H7 (cell line): ENCODE measurements around the gene ITGA11. TPM values are rescaled to one million over a fixed set of nuclear protein-coding genes. Genes with fewer than 3 reads are reported as not detected.
A peak's percentile ranks its signal among the peaks of the same experiment; 100 is the strongest.

Source experiments
- DNase-seq: peaks from one replicate; pipeline ENCODE4 v3.0.0; 2012
- H3K27me3 ChIP-seq: 2 replicates; pipeline ENCODE4 v1.6.0; 2011; ENCODE audit warnings: mild to moderate bottlenecking, low read length; ENCODE audit not compliant: control insufficient read depth, insufficient read depth
- H3K36me3 ChIP-seq: replicated peaks from 2 replicates; pipeline ENCODE4 v1.5.1; 2011; ENCODE audit warnings: low read length; ENCODE audit not compliant: control insufficient read depth, insufficient read depth
- H3K4me3 ChIP-seq: 2 replicates; pipeline ENCODE4 v1.5.1; 2011; ENCODE audit warnings: low read depth, mild to moderate bottlenecking, control low read depth, low read length, moderate library complexity; ENCODE audit not compliant: insufficient read depth
- total RNA-seq: library from RNA; depleted of rRNA; stranded (reverse); fragments of >200 nt; shearing (Covaris generic); gene quantifications from 2 replicates; pipeline ENCODE4 v1.2.3, GENCODE V29; 2014

The ITGA11 gene
- total RNA-seq, 1 experiment from 2014 or later = 0.03 TPM

- Histone ChIP-seq H3K4me3 (no peak overlapping the region), H3K27me3 (no peaks in the 10 kb centered on the region), H3K36me3 (no peaks in the 10 kb centered on the region)
- no peak for DNase-seq
These were observed 82.8 kb downstream of the ITGA11 start for GRCh38 chr15:68349151-68349550.

DNA sequence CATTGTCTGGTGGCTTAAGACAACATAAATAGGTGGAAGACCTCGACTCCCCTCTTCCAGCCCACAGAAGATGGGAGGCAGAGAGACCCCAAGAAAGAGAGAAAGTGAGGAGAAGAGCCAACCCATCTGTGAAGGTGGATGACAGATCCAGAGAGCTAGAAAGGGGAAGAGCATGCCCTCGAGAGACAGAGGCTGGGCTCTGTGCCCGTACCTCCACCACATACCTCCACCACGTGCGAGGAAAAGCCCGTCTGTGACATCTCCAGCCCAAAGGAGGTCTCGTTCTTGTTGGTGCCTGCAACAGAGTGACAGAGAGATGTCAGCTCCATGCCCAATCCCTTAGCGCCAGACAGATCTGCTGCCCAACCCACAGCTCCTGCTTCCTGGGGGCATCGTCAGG is 83.4 kb downstream of the ITGA11 start:
- no peak for DNase-seq
- Histone ChIP-seq H3K36me3 (no peaks in the 10 kb centered on the region), H3K27me3 (no peaks in the 10 kb centered on the region), H3K4me3 (no peak overlapping the region)

- Histone ChIP-seq H3K36me3 (no peaks in the 10 kb centered on the region), H3K27me3 (no peaks in the 10 kb centered on the region), H3K4me3 (no peak overlapping the region)
- no peak for DNase-seq
These were observed 83.9 kb downstream of the ITGA11 start for GRCh38 chr15:68348081-68348480.

GRCh38 chr15:68347392-68347791 is 84.6 kb downstream of the ITGA11 start:
- H3K27me3 ChIP-seq = no peaks in the 10 kb centered on the region
- H3K36me3 ChIP-seq = no peaks in the 10 kb centered on the region
- no peak for DNase-seq
- H3K4me3 ChIP-seq = no peak overlapping the region

DNA sequence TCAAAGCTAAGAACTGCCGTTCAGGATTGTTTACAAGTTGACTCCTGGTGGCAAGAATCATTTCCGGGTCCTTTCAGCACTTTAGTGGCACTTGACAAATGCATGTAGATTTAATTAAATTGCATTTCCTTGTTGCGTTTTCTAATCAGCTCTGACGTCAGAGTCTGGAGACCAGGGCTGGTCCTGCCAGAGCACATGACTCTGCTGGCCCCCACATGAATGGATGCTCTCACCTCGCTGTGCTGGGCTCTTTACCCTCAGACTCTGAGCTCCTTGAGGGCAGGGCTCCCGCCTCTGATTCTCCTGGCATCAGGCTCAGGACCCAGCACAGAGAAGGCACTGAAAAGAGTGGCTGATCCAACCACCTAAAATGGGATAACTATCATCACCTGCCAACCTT is 85.0 kb downstream of the ITGA11 start:
- no peak overlapping the region for H3K4me3 ChIP-seq
- DNase-seq = no peak
- H3K27me3 ChIP-seq = no peaks in the 10 kb centered on the region
- H3K36me3 ChIP-seq = no peaks in the 10 kb centered on the region

GRCh38 chr15:68345481-68345880 is 86.5 kb downstream of the ITGA11 start:
- Histone ChIP-seq H3K36me3 (no peaks in the 10 kb centered on the region), H3K27me3 (no peaks in the 10 kb centered on the region), H3K4me3 (no peak overlapping the region)
- DNase-seq = no peak

GRCh38 chr15:68344600-68344999 is 87.4 kb downstream of the ITGA11 start:
- Histone ChIP-seq H3K36me3 (no peaks in the 10 kb centered on the region), H3K27me3 (no peaks in the 10 kb centered on the region), H3K4me3 (no peak overlapping the region)
- no peak for DNase-seq

DNA sequence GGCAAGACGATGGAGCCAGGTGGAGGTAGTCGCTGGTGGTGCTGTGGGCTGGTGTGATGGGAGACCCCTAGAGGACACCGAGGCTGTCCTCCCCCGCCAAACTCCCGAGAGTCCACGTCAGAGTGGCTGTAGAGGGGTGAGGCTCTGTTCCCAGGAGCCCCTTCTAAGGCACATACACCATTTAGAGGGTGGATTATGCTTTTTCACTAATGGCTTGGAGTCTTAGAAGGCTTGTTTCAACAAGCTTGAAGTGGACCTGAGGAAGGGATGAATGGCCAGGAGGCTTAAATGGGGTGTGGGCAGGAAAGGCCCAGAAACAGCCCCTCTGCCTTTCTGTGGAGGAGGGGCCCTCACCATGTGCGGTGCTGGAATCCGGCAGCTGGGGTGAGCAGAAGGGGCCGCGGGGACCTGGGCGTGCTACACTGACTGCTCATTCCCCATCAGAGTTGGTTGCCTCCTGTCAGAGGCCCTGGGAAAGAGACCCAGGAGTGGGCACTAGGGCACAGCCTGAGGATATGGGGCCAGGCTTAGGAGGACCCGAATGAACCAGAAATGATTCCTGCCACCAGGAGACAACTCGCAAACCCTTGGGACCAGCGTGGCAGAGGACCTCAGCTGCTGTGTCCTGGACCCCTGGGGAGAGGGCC is 88.3 kb downstream of the ITGA11 start:
- Histone ChIP-seq H3K4me3 (no peak overlapping the region), H3K36me3 (no peaks in the 10 kb centered on the region), H3K27me3 (no peaks in the 10 kb centered on the region)
- DNase-seq = peak; percentile 73

DNA sequence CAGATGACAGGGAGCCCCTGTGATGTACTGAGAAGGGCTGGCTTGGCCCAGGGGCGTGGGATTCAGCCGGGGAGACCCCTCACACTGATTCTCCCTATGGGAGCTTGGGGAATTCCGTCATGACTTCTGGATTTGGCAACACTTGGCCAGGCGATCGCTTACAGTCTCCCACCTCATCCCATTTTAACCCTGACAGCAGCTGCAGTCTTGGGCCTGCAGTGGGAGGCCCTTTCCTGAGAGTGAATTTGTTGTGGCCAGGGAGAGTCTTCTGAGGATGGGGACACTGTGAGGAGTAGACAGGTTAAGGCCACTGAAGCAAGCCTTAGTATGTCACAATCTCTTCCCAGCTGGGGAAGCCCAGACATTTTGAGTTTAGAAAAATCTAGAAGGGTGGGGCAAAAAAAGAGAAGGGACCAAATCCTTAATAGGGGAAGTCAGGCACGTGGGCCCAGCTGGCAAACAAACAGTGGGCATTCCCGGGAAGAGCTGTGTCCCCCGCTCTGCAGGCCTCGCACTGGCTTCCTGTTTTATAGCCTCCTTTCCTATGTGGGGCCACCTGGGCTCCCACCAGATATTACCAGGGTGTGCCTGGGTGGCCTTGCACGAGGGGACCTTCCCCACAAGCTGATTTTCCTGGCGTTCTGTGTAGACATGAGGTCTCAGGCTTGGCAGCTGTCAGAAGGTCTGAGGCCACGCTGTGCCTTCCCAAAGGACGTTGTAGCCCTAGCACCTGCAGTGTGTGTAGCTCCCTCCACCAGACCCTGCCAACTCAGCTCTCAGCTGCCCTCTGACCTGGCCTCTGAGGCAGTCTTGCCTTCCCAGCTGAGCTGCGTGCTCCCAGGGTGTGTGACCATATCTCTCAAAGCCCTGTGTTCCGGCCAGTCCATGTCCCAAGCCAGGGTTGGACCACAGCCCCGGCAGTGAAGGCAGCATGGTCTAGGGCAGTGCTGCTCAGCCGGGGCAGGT is 89.9 kb downstream of the ITGA11 start:
- no peaks in the 10 kb centered on the region for H3K27me3 ChIP-seq
- H3K36me3 ChIP-seq = no peaks in the 10 kb centered on the region
- H3K4me3 ChIP-seq = no peak overlapping the region
- no peak for DNase-seq

DNA sequence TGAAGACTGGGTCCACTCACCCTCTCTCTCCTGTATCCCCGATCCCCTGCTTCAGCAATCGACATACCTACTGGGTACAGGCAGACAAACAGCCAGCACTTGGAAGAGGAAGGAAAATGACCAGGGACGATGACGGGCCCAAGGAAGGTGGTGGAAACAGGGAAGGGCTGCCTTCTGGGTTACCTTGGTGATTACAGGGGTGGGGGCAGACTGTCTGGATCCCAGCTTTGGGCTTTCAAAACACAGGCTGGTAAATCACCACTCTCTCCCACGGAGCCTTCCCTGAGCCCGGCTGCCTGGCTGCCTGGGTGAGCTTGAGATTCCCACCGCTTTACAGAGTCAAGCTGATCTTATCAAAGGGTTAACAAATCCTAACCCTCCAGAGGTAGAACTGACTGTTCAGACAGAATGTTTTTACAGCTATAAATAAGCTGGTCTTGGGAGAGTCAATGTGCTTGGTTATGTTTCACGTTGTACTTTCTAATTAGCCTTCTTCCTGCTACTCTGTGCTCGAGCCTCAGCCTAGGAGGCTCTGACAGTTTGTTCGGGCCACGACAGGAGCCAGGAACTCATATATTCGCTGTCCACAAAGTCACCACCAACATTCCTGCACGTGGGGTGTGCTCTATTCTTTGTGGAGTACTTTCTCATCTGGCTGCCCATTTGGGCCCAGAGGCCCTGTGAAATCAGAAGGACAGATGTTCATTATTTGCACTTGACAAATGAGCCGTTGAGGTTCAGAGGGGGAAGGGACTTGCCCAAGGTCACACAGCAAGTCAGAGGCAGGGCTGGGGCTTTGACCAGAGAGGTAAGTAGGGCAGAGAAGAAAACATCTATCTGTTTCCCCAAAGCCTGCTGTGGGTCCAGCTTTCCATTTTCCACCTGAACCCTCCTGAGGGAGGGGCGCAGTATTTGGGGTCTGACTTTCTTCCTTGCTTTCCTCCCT is 91.0 kb downstream of the ITGA11 start:
- DNase-seq = no peak
- Histone ChIP-seq H3K36me3 (no peaks in the 10 kb centered on the region), H3K27me3 (no peaks in the 10 kb centered on the region), H3K4me3 (no peak overlapping the region)

DNA sequence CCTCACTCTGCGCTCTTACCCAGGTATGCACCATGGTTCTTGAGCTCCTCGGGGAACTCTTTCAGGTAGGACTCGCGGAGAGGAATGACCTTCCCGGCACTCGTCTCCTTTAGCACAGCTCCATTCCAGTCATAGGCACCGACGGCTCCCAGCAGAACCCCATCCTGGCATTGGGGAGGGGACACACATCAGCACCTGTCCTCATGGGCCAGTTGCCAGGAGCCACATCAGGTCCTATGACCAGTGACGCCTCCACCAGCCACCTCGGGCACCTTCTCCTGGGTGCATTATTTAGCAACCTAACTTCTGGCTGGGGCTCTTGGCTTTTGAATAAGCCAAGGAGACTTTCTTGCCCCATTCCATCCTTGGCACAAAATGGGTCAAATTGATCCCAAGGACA is 92.5 kb downstream of the ITGA11 start:
- no peaks in the 10 kb centered on the region for H3K36me3 ChIP-seq
- no peaks in the 10 kb centered on the region for H3K27me3 ChIP-seq
- no peak for DNase-seq
- H3K4me3 ChIP-seq = no peak overlapping the region

DNA sequence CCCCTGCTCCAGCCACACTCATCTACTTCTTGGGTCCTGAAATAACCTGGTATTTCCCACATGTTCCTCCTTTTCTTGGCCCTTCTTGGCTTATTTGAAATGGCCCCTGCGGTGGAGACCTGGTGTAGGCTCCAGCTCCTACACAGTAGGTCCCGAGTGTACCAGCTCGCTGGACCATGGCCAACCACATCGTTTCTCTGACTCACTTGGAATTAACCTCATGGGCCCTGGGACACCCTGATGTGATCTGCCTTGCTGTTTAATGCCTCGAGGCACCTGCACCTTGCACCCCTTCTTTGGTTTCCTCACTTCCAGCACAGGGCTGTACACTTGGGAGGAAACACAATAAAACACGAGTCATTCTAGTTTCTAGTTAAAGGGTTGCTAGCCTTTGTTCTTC is 94.1 kb downstream of the ITGA11 start:
- no peaks in the 10 kb centered on the region for H3K36me3 ChIP-seq
- no peak for DNase-seq
- no peaks in the 10 kb centered on the region for H3K27me3 ChIP-seq
- H3K4me3 ChIP-seq = no peak overlapping the region

- Histone ChIP-seq H3K4me3 (no peak overlapping the region), H3K27me3 (no peaks in the 10 kb centered on the region), H3K36me3 (no peaks in the 10 kb centered on the region)
- DNase-seq = no peak
These were observed 95.4 kb downstream of the ITGA11 start for GRCh38 chr15:68336516-68336915.

DNA sequence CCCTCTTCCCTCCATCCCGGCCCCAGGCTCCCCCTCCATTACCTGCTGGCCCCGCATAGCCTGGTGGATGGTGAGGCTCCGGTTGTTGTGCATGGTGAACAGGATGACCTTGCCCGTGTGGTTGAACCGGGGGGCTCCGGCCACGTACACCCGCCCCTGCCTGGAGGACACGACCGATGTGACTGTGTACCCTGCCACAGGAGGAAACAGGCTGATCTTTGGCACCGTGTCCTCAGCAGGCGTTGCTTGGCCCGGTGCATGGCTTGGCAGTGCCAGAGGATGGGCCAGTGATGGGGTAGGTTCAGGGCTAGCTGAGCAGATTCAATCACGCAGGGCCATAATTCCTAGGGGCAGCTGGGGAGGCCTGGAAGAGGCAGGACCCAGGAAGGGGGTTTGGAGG is 96.3 kb downstream of the ITGA11 start:
- Histone ChIP-seq H3K27me3 (no peaks in the 10 kb centered on the region), H3K36me3 (no peaks in the 10 kb centered on the region), H3K4me3 (no peak overlapping the region)
- DNase-seq = no peak
